SK-N-SH treated with all-trans-retinoic acid at 6 μM for 48 hours (cell line): ENCODE results near the gene DIP2A.

ENCODE experiments used
- ARNTL ChIP-seq: fragments of 450-650 bp; formaldehyde crosslinking; IDR thresholded peaks from 2 replicates; pipeline ENCODE4 v1.5.0; 2020; ENCODE audit warnings: low read depth, mild to moderate bottlenecking, moderate library complexity, borderline replicate concordance
- BACH2 ChIP-seq: fragments of 250-450 bp; sonication (Bioruptor Pico); IDR thresholded peaks from 2 replicates; pipeline ENCODE4 v1.9.0; 2021; ENCODE audit warnings: mild to moderate bottlenecking, borderline replicate concordance
- ESRRG ChIP-seq: fragments of 250-450 bp; sonication (Bioruptor Pico); IDR thresholded peaks from 2 replicates; pipeline ENCODE4 v1.6.1; 2021; ENCODE audit warnings: mild to moderate bottlenecking
- GLIS3 ChIP-seq: fragments of 250-450 bp; sonication (Bioruptor Pico); IDR thresholded peaks from 2 replicates; pipeline ENCODE4 v1.5.0; 2020; ENCODE audit warnings: mild to moderate bottlenecking, moderate library complexity
- ISL1 ChIP-seq: fragments of 250-450 bp; sonication (Bioruptor Pico); IDR thresholded peaks from 2 replicates; pipeline ENCODE4 v2.1.2; 2022; ENCODE audit warnings: mild to moderate bottlenecking, moderate library complexity
- RARB ChIP-seq: fragments of 250-450 bp; sonication (Bioruptor Pico); IDR thresholded peaks from 2 replicates; pipeline ENCODE4 v1.8.0; 2021; ENCODE audit warnings: mild to moderate bottlenecking, moderate library complexity
- SNAI2 ChIP-seq: fragments of 250-450 bp; sonication (Bioruptor Pico); IDR thresholded peaks from 2 replicates; pipeline ENCODE4 v1.5.0; 2020; ENCODE audit warnings: mild to moderate bottlenecking, moderate library complexity
- ZFP3 ChIP-seq: fragments of 250-450 bp; sonication (Bioruptor Pico); IDR thresholded peaks from 2 replicates; pipeline ENCODE4 v1.5.0; 2020; ENCODE audit warnings: mild to moderate bottlenecking, moderate library complexity
- ZFP30 ChIP-seq: fragments of 450-650 bp; formaldehyde crosslinking; IDR thresholded peaks from 2 replicates; pipeline ENCODE4 v1.5.0; 2022; ENCODE audit warnings: mild to moderate bottlenecking, moderate library complexity
- ZNF70 ChIP-seq: fragments of 450-650 bp; formaldehyde crosslinking; IDR thresholded peaks from 2 replicates; pipeline ENCODE4 v1.5.0; 2020; ENCODE audit warnings: mild to moderate bottlenecking, moderate library complexity
- ZNF8 ChIP-seq: fragments of 450-650 bp; formaldehyde crosslinking; IDR thresholded peaks from 2 replicates; pipeline ENCODE4 v1.5.0; 2020; ENCODE audit warnings: mild to moderate bottlenecking, moderate library complexity
- TF ChIP-seq, protein P1 (sequence below): fragments of 250-450 bp; sonication (Bioruptor Pico); IDR thresholded peaks from 2 replicates; pipeline ENCODE4 v1.8.0; 2020; ENCODE audit warnings: mild to moderate bottlenecking, moderate library complexity, borderline replicate concordance
- TF ChIP-seq, protein P2 (sequence below): fragments of 250-450 bp; sonication (Bioruptor Pico); IDR thresholded peaks from 2 replicates; pipeline ENCODE4 v1.5.1; 2020; ENCODE audit warnings: low read depth, mild to moderate bottlenecking, moderate library complexity
- TF ChIP-seq, protein P3 (sequence below): fragments of 250-450 bp; sonication (Bioruptor Pico); IDR thresholded peaks from 2 replicates; pipeline ENCODE4 v1.8.0; 2021; ENCODE audit warnings: low read depth, mild to moderate bottlenecking, moderate library complexity, borderline replicate concordance

DNA sequence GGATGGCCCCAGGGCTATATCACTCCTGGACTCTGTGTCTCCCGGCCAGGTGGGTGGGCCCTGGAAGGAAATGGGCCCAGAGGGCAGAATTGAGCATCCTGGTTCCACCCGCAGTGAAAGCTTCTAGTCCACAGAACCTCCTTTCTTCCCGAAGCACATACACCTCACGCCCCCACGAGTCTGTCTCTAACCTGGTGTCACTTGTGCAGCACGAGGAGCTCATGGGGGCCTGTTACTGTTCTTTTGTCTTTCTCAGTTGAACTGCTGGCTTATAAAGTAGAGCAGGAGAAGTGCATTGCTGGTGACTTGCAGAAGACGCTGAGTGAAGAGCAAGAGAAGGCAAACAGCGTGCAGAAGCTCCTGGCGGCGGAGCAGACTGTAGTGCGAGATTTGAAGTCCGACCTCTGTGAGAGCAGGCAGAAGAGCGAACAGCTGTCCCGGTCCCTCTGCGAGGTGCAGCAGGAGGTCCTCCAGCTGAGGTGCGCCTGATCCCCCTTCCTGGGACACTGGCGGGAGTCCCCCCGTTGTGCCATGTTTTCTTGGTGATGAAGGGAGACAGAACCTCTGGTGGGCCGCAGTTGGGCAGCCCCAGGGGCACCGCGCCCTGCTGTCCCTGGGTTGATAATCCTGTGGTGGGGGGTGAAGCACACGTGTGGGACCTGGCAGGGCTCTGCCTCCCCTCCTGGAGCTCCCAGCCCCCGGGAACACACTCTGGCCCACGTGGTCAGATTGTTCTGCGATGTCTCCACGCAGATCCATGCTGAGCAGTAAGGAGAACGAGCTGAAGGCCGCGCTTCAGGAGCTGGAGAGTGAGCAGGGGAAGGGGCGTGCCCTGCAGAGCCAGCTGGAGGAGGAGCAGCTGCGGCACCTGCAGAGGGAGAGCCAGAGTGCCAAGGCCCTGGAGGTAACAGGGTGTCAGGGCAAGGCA is 28.7 kb upstream of the DIP2A start:
- TF ChIP-seq, protein P1, sequence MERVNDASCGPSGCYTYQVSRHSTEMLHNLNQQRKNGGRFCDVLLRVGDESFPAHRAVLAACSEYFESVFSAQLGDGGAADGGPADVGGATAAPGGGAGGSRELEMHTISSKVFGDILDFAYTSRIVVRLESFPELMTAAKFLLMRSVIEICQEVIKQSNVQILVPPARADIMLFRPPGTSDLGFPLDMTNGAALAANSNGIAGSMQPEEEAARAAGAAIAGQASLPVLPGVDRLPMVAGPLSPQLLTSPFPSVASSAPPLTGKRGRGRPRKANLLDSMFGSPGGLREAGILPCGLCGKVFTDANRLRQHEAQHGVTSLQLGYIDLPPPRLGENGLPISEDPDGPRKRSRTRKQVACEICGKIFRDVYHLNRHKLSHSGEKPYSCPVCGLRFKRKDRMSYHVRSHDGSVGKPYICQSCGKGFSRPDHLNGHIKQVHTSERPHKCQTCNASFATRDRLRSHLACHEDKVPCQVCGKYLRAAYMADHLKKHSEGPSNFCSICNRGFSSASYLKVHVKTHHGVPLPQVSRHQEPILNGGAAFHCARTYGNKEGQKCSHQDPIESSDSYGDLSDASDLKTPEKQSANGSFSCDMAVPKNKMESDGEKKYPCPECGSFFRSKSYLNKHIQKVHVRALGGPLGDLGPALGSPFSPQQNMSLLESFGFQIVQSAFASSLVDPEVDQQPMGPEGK: no peak
- no peak for TF ChIP-seq RARB (CRISPR knock-in tag)
- TF ChIP-seq SNAI2 (CRISPR knock-in tag): no peak
- TF ChIP-seq GLIS3 (CRISPR knock-in tag): no peak
- TF ChIP-seq, protein P2, sequence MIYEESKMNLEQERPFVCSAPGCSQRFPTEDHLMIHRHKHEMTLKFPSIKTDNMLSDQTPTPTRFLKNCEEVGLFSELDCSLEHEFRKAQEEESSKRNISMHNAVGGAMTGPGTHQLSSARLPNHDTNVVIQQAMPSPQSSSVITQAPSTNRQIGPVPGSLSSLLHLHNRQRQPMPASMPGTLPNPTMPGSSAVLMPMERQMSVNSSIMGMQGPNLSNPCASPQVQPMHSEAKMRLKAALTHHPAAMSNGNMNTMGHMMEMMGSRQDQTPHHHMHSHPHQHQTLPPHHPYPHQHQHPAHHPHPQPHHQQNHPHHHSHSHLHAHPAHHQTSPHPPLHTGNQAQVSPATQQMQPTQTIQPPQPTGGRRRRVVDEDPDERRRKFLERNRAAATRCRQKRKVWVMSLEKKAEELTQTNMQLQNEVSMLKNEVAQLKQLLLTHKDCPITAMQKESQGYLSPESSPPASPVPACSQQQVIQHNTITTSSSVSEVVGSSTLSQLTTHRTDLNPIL (CRISPR knock-in tag): no peak
- TF ChIP-seq, protein P3, sequence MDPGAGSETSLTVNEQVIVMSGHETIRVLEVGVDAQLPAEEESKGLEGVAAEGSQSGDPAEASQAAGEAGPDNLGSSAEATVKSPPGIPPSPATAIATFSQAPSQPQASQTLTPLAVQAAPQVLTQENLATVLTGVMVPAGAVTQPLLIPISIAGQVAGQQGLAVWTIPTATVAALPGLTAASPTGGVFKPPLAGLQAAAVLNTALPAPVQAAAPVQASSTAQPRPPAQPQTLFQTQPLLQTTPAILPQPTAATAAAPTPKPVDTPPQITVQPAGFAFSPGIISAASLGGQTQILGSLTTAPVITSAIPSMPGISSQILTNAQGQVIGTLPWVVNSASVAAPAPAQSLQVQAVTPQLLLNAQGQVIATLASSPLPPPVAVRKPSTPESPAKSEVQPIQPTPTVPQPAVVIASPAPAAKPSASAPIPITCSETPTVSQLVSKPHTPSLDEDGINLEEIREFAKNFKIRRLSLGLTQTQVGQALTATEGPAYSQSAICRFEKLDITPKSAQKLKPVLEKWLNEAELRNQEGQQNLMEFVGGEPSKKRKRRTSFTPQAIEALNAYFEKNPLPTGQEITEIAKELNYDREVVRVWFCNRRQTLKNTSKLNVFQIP: no peak
- no peak for TF ChIP-seq ZFP30 (CRISPR knock-in tag)
- TF ChIP-seq ESRRG (CRISPR knock-in tag): no peak
- TF ChIP-seq ISL1 (CRISPR knock-in tag): no peak
- TF ChIP-seq ZNF8 (CRISPR knock-in tag): no peak
- TF ChIP-seq ARNTL (CRISPR knock-in tag): no peak
- no peak for TF ChIP-seq ZNF70 (CRISPR knock-in tag)
- no peak for TF ChIP-seq ZFP3 (CRISPR knock-in tag)
- TF ChIP-seq BACH2 (CRISPR knock-in tag): no peak
